GM12878 (cell line): ENCODE results near the gene SRSF8. TPM values are rescaled to one million over a fixed set of nuclear protein-coding genes. Genes with fewer than 3 reads are reported as not detected.

Source experiments
- ATAC-seq: fragments of 200-7000 bp; cut with Tn5 transposase; 3 replicates; pipeline ENCODE4 v1.9.1; 2020; ENCODE audit warnings: mild to moderate bottlenecking, moderate library complexity
- BruUV-seq: library from RNA; stranded (reverse); fragments of 400-500 nt; replicated peaks from 2 replicates; lab custom pipeline; 2021; lab: Mats Ljungman, UMichigan
- CTCF ChIA-PET: fragments of 300-600 bp; sonication (Branson Sonifier 250); formaldehyde crosslinking; extraction: SDS; loops from one replicate; lab custom pipeline; 2021; ENCODE audit warnings: inconsistent platforms; lab: Yijun Ruan, JAX
- POLR2A ChIA-PET: fragments of 350-600 bp; formaldehyde crosslinking; extraction: SDS; loops from one replicate; lab custom pipeline; 2021; ENCODE audit warnings: inconsistent platforms; lab: Charles Lee
- RAD21 ChIA-PET: fragments of 300-600 bp; sonication (Branson Sonifier 250); formaldehyde crosslinking; loops from one replicate; lab custom pipeline; 2023; ENCODE audit warnings: antibody characterized with exemption; ENCODE audit not compliant: unreplicated experiment; lab: Charles Lee
- SMC1A ChIA-PET: fragments of 300-600 bp; sonication (Branson Sonifier 250); formaldehyde crosslinking; loops from one replicate; lab custom pipeline; 2023; ENCODE audit not compliant: unreplicated experiment, uncharacterized antibody; lab: Charles Lee
- DNase-seq: peaks from one replicate; pipeline ENCODE4 v3.0.0-alpha.2; 2011; ENCODE audit warnings: low read depth, low spot score
- FAIRE-seq: peaks from 3 replicates; lab custom pipeline; 2011; peaks lifted over from hg19 to GRCh38; lab: Jason Lieb, UNC
- H2AFZ ChIP-seq: 2 replicates; pipeline ENCODE4 v1.6.0; 2011; ENCODE audit warnings: low read depth, low read length, control low read depth; ENCODE audit not compliant: control insufficient read depth
- H3K27ac ChIP-seq: 2 replicates; pipeline ENCODE4 v1.5.1; 2011; ENCODE audit warnings: control low read depth; ENCODE audit not compliant: control insufficient read depth, insufficient read depth
- H3K27me3 ChIP-seq, 2 experiments: replicated peaks in 1 of 2; 2 replicates each; pipeline versions ENCODE4 v1.6.0 to v1.6.1; 2011; ENCODE audit warnings: low read length in 1 of 2; ENCODE audit not compliant: control insufficient read depth in 2 of 2, insufficient read depth in 2 of 2
- H3K36me3 ChIP-seq, 2 experiments: 2 replicates each; pipeline ENCODE4 v1.5.1; 2011; ENCODE audit warnings: low read length in 1 of 2; ENCODE audit not compliant: control insufficient read depth in 2 of 2, insufficient read depth in 2 of 2
- H3K4me1 ChIP-seq: 2 replicates; pipeline ENCODE4 v1.6.1; 2011; ENCODE audit warnings: mild to moderate bottlenecking, low read length, moderate library complexity, mixed read lengths; ENCODE audit not compliant: control insufficient read depth, insufficient read depth
- H3K4me2 ChIP-seq: 2 replicates; pipeline ENCODE4 v1.6.0; 2011; ENCODE audit warnings: control low read depth; ENCODE audit not compliant: control insufficient read depth, insufficient read depth
- H3K4me3 ChIP-seq: fragments of 200-600 bp; sonication (generic); 2 replicates; pipeline ENCODE4 v1.5.1; 2016
- H3K79me2 ChIP-seq: 2 replicates; pipeline ENCODE4 v1.6.0; 2011; ENCODE audit warnings: low read length; ENCODE audit not compliant: control insufficient read depth, insufficient read depth
- H3K9ac ChIP-seq: 2 replicates; pipeline ENCODE4 v1.8.0; 2011; ENCODE audit warnings: low read length, control low read depth, mixed read lengths; ENCODE audit not compliant: control insufficient read depth, insufficient read depth
- H3K9me3 ChIP-seq: replicated peaks from 3 replicates; pipeline ENCODE4 v1.5.1; 2011; ENCODE audit warnings: mild to moderate bottlenecking, low read length; ENCODE audit not compliant: control insufficient read depth, insufficient read depth
- H4K20me1 ChIP-seq: 2 replicates; pipeline ENCODE4 v1.6.0; 2011; ENCODE audit not compliant: control insufficient read depth, insufficient read depth
- BRCA1 ChIP-seq: IDR thresholded peaks from 2 replicates; pipeline ENCODE4 v1.6.1; 2011; ENCODE audit warnings: low read depth, low read length, improper control_type of control experiment
- FOXK2 ChIP-seq: fragments of 450-650 bp; IDR thresholded peaks from 2 replicates; pipeline ENCODE4 v1.6.1; 2017; ENCODE audit warnings: mild to moderate bottlenecking, moderate library complexity
- FOXM1 ChIP-seq: IDR thresholded peaks from 2 replicates; pipeline ENCODE4 v1.6.1; 2012; ENCODE audit warnings: low read depth, mild to moderate bottlenecking, inconsistent platforms, low read length, moderate library complexity
- MEF2A ChIP-seq: IDR thresholded peaks from 2 replicates; pipeline ENCODE4 v1.6.1; 2011; ENCODE audit warnings: low read depth, mild to moderate bottlenecking, low read length, moderate library complexity; ENCODE audit not compliant: insufficient read depth
- RELA ChIP-seq: fragments of 450-650 bp; IDR thresholded peaks from 2 replicates; pipeline ENCODE4 v1.8.0; 2014; ENCODE audit warnings: borderline replicate concordance; ENCODE audit not compliant: partially characterized antibody
- RUNX3 ChIP-seq: IDR thresholded peaks from 2 replicates; pipeline ENCODE4 v1.6.1; 2012; ENCODE audit warnings: low read length, inconsistent platforms
- SMAD5 ChIP-seq: IDR thresholded peaks from 2 replicates; pipeline ENCODE4 v1.6.1; 2016; ENCODE audit warnings: antibody characterized with exemption, low read depth
- TARDBP ChIP-seq: IDR thresholded peaks from 2 replicates; pipeline ENCODE4 v1.6.1; 2016; ENCODE audit warnings: borderline replicate concordance
- ZNF274 ChIP-seq: IDR thresholded peaks from one replicate; pipeline ENCODE4 v1.8.0; 2011; ENCODE audit not compliant: insufficient read length, insufficient read depth
- WGBS: methylation state at CpG from one replicate; pipeline ENCODE4 v1.1.6; 2016; ENCODE audit warnings: low lambda C conversion rate; ENCODE audit not compliant: insufficient replicate concordance, insufficient coverage; ENCODE audit errors: missing lambda C conversion rate; 5-methylcytosine and 5-hydroxymethylcytosine counted together
- in situ Hi-C: fragments of 300-500 bp; cut with MboI; formaldehyde crosslinking; loops from 9 replicates; pipeline ENCODE4 v1.14.3; 2018; ENCODE audit warnings: mixed read lengths
- intact Hi-C: fragments of 100-400 bp; cut with micrococcal nuclease; formaldehyde crosslinking; loops from one replicate; pipeline ENCODE4 v1.14.2; 2022; ENCODE audit not compliant: unreplicated experiment
- polyA plus RNA-seq, 11 experiments: library from polyadenylated mRNA; depleted of rRNA in 4 of 11; unstranded in 6 of 11; stranded (reverse) in 5 of 11; fragments of >200 nt; fragmentation: Nextera tagmentation in 4 of 11; fragmentation: Illumina TruSeq in 1 of 11; extraction: Ambion mirVana in 4 of 11; extraction: Trizol in 1 of 11; gene quantifications; 1 replicate in 1 of 11; 2 replicates in 10 of 11; pipeline versions ENCODE4 v1.2.1 to v1.2.3, GENCODE V29; 2011 to 2016; ENCODE audit warnings: inconsistent platforms in 2 of 11, missing spikeins in 2 of 11, low read depth in 1 of 11
- total RNA-seq, 4 experiments: library from RNA; depleted of rRNA in 3 of 4; stranded (reverse); fragments of >200 nt in 3 of 4; fragmentation: Illumina TruSeq in 1 of 4; extraction: Trizol in 1 of 4; gene quantifications; 2 replicates each; pipeline versions ENCODE4 v1.2.1 to v1.2.3, GENCODE V29; 2013 to 2021
- TF ChIP-seq, protein P1 (sequence below): IDR thresholded peaks from 2 replicates; pipeline ENCODE4 v1.6.1; 2012; ENCODE audit warnings: improper control_type of control experiment, low read depth, low read length; ENCODE audit not compliant: insufficient replicate concordance
- TF ChIP-seq, protein P2 (sequence below): IDR thresholded peaks from 2 replicates; pipeline ENCODE4 v1.6.1; 2012; ENCODE audit warnings: mild to moderate bottlenecking, low read depth, low read length
- TF ChIP-seq, protein P3 (sequence below): fragments of 450-650 bp; IDR thresholded peaks from 2 replicates; pipeline ENCODE4 v1.6.1; 2017; ENCODE audit warnings: mild to moderate bottlenecking, low read depth, inconsistent platforms; ENCODE audit not compliant: poor library complexity, severe bottlenecking

The SRSF8 gene
- total and polyA plus RNA-seq, 10 of the 15 experiments (the other 5 are each of a cell fraction or from before 2014, with no cell fraction given), result 14.2 to 43.1 (median 27.1) TPM

DNA sequence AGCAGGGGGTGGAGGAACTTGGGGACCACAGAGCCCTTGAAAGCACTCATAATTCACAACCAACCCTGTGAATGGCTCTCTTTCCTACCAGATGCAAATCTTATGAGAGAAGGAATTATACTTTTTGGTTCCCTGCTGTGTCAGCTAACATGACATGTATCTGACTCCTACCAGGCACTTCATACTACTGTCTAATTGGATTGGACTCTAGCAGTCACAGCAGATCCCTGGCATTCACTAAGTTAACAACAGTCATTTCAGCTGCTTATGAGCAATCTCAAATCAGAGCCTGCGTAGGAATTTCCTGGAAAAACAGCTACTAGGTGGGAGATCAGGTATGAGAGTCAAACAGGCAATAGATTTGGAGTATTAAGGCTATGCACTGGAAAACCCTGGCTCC, 11.8 kb downstream of the SRSF8 start (continued):
- TF ChIP-seq, protein P1, sequence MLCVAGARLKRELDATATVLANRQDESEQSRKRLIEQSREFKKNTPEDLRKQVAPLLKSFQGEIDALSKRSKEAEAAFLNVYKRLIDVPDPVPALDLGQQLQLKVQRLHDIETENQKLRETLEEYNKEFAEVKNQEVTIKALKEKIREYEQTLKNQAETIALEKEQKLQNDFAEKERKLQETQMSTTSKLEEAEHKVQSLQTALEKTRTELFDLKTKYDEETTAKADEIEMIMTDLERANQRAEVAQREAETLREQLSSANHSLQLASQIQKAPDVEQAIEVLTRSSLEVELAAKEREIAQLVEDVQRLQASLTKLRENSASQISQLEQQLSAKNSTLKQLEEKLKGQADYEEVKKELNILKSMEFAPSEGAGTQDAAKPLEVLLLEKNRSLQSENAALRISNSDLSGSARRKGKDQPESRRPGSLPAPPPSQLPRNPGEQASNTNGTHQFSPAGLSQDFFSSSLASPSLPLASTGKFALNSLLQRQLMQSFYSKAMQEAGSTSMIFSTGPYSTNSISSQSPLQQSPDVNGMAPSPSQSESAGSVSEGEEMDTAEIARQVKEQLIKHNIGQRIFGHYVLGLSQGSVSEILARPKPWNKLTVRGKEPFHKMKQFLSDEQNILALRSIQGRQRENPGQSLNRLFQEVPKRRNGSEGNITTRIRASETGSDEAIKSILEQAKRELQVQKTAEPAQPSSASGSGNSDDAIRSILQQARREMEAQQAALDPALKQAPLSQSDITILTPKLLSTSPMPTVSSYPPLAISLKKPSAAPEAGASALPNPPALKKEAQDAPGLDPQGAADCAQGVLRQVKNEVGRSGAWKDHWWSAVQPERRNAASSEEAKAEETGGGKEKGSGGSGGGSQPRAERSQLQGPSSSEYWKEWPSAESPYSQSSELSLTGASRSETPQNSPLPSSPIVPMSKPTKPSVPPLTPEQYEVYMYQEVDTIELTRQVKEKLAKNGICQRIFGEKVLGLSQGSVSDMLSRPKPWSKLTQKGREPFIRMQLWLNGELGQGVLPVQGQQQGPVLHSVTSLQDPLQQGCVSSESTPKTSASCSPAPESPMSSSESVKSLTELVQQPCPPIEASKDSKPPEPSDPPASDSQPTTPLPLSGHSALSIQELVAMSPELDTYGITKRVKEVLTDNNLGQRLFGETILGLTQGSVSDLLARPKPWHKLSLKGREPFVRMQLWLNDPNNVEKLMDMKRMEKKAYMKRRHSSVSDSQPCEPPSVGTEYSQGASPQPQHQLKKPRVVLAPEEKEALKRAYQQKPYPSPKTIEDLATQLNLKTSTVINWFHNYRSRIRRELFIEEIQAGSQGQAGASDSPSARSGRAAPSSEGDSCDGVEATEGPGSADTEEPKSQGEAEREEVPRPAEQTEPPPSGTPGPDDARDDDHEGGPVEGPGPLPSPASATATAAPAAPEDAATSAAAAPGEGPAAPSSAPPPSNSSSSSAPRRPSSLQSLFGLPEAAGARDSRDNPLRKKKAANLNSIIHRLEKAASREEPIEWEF, result no peak
- TF ChIP-seq RELA (no peak), FOXK2 (no peak)

DNA sequence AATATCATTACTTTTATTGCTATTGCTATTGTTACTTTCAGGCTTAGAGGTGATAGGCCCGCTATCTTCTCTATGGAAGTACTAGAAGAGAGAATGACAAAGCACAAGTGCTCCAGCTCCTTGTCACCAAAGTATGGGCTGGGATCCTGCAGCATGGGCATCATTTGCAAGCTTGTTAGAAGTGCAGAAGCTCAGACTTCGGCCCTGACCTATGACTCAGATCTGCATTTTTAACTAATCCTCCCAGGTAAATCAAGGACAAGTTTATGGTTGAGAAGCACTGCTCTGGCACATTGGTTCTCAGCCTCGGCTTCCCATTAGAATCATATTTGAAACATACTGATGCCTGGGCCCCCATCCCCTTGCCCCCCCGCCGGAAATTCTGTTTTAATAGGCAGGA, 14.3 kb downstream of the SRSF8 start:
- no peak for DNase-seq
- no TSS peak for BruUV-seq
- H3K9me3 ChIP-seq, result no peaks in the 10 kb centered on the region
- FAIRE-seq, result no peak
- H3K9ac ChIP-seq, result no peak overlapping the region
- intact Hi-C loops (no loop called here), in situ Hi-C loops (no loop called here)
- ChIA-PET SMC1A (interaction anchor here (1.1 to 8.7 kb wide), 5 partner anchors 8 to 16 kb away, joined by 3 to 85 read pairs (median 6); partner anchors contain the start of gene SRSF8), POLR2A (interaction anchor here (1.0 to 2.3 kb wide), 2 partner anchors 10 to 12 kb away, joined by 4 to 7 read pairs; no protein-coding TSS in a partner anchor), RAD21 (interaction anchor here (0.8 to 2.0 kb wide), 4 partner anchors 8 to 11 kb away, joined by 3 to 6 read pairs (median 5); partner anchors contain the start of gene ENDOD1), CTCF (interaction anchor here (0.7 to 4.1 kb wide), 9 partner anchors 8 to 148 kb away, joined by 3 to 37 read pairs (median 4); partner anchors contain the start of gene ENDOD1)
- ATAC-seq, result no peak
- H3K4me1 ChIP-seq, result peaks cover 5% of the 10 kb centered on the region; the same call in 1 of the 2 replicates
- no peak overlapping the region for H3K4me3 ChIP-seq
- no peak overlapping the region for H3K27ac ChIP-seq
- no peaks in the 10 kb centered on the region for H3K27me3 ChIP-seq
- 77% methylated on average over 5 of the region's 5 CpGs for WGBS
- no peak overlapping the region for H3K4me2 ChIP-seq
- no peaks in the 10 kb centered on the region for H3K79me2 ChIP-seq
- H3K36me3 ChIP-seq, result no peaks in the 10 kb centered on the region
- H4K20me1 ChIP-seq, result no peaks in the 10 kb centered on the region
- no peak overlapping the region for H2AFZ ChIP-seq
- no peak for TF ChIP-seq RUNX3
- TF ChIP-seq TARDBP, result no peak
- TF ChIP-seq MEF2A, result no peak
- TF ChIP-seq, protein P2, sequence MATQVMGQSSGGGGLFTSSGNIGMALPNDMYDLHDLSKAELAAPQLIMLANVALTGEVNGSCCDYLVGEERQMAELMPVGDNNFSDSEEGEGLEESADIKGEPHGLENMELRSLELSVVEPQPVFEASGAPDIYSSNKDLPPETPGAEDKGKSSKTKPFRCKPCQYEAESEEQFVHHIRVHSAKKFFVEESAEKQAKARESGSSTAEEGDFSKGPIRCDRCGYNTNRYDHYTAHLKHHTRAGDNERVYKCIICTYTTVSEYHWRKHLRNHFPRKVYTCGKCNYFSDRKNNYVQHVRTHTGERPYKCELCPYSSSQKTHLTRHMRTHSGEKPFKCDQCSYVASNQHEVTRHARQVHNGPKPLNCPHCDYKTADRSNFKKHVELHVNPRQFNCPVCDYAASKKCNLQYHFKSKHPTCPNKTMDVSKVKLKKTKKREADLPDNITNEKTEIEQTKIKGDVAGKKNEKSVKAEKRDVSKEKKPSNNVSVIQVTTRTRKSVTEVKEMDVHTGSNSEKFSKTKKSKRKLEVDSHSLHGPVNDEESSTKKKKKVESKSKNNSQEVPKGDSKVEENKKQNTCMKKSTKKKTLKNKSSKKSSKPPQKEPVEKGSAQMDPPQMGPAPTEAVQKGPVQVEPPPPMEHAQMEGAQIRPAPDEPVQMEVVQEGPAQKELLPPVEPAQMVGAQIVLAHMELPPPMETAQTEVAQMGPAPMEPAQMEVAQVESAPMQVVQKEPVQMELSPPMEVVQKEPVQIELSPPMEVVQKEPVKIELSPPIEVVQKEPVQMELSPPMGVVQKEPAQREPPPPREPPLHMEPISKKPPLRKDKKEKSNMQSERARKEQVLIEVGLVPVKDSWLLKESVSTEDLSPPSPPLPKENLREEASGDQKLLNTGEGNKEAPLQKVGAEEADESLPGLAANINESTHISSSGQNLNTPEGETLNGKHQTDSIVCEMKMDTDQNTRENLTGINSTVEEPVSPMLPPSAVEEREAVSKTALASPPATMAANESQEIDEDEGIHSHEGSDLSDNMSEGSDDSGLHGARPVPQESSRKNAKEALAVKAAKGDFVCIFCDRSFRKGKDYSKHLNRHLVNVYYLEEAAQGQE, result no peak
- TF ChIP-seq ZNF274, result no peak
- no peak for TF ChIP-seq FOXM1
- no peak for TF ChIP-seq SMAD5
- TF ChIP-seq, protein P3, sequence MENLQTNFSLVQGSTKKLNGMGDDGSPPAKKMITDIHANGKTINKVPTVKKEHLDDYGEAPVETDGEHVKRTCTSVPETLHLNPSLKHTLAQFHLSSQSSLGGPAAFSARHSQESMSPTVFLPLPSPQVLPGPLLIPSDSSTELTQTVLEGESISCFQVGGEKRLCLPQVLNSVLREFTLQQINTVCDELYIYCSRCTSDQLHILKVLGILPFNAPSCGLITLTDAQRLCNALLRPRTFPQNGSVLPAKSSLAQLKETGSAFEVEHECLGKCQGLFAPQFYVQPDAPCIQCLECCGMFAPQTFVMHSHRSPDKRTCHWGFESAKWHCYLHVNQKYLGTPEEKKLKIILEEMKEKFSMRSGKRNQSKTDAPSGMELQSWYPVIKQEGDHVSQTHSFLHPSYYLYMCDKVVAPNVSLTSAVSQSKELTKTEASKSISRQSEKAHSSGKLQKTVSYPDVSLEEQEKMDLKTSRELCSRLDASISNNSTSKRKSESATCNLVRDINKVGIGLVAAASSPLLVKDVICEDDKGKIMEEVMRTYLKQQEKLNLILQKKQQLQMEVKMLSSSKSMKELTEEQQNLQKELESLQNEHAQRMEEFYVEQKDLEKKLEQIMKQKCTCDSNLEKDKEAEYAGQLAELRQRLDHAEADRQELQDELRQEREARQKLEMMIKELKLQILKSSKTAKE, result no peak
- TF ChIP-seq BRCA1, result no peak
